ENCODE results near the gene NCDN. TPM values are rescaled to one million over a fixed set of nuclear protein-coding genes. Genes with fewer than 3 reads are reported as not detected.

Gene NCDN
- total and polyA plus RNA-seq, 3 experiments from 2014 or later = 15.7 to 50.4 (median 49.0) TPM

GRCh38 chr1:35565742-35566133 is 8.1 kb downstream of the NCDN start:
- Histone ChIP-seq H3K9me3 (ENCODE audit: low read length) (no peaks in the 10 kb centered on the region), H3K27me3 (ENCODE audit: insufficient read depth, low read length, poor library complexity, severe bottlenecking) (no peaks in the 10 kb centered on the region), H3K4me1 (ENCODE audit: insufficient read depth, low read length) (peaks cover 3% of the 10 kb centered on the region), H3K4me3 (ENCODE audit: low read length) (no peak overlapping the region), H3K27ac (ENCODE audit: low read depth, low read length) (no peak overlapping the region), H3K36me3 (ENCODE audit: insufficient read depth, low read length) (no peaks in the 10 kb centered on the region)
- Mint-ChIP-seq H3K4me3 (no peak overlapping the region), H3K4me1 (peaks cover 15 to 35% (median 25%) of the 10 kb centered on the region in 3 donors), H3K9me3 (no peaks in the 10 kb centered on the region), H3K36me3 (peaks cover 0 to 43% (median 5%) of the 10 kb centered on the region in 3 donors), H3K27me3 (no peaks in the 10 kb centered on the region), H3K27ac (no peak overlapping the region)
- ChIA-PET POLR2A (no interaction called here), CTCF (interaction anchor here (1.2 to 4.1 kb wide), 14 partner anchors 12 to 209 kb away, joined by 3 to 110 read pairs (median 5); partner anchors contain the start of gene CLSPN)
- DNase-seq = no peak

- Mint-ChIP-seq H3K36me3 (peaks cover 0 to 24% (median 5%) of the 10 kb centered on the region in 3 donors), H3K9me3 (no peaks in the 10 kb centered on the region), H3K4me1 (peaks cover 10 to 23% (median 16%) of the 10 kb centered on the region in 3 donors), H3K4me3 (no peak overlapping the region), H3K27ac (no peak overlapping the region), H3K27me3 (no peaks in the 10 kb centered on the region)
- no peak overlapping the region for H3K4me3 ChIP-seq (ENCODE audit: low read length)
- H3K4me1 ChIP-seq (ENCODE audit: insufficient read depth, low read length) = peaks cover 3% of the 10 kb centered on the region
- no peaks in the 10 kb centered on the region for H3K9me3 ChIP-seq (ENCODE audit: low read length)
- ChIA-PET POLR2A (interaction anchor here (1.2 to 1.4 kb wide), 2 partner anchors 10 to 147 kb away, joined by 3 to 4 read pairs; no protein-coding TSS in a partner anchor), CTCF (interaction anchor here (0.8 to 4.1 kb wide), 25 partner anchors 9 to 212 kb away, joined by 3 to 110 read pairs (median 4); partner anchors contain the start of genes CLSPN, KIAA0319L and NCDN)
- peak in 1 of 5 donors; percentile 7 for DNase-seq
- H3K27ac ChIP-seq (ENCODE audit: low read depth, low read length) = no peak overlapping the region
- H3K27me3 ChIP-seq (ENCODE audit: insufficient read depth, low read length, poor library complexity, severe bottlenecking) = no peaks in the 10 kb centered on the region
- H3K36me3 ChIP-seq (ENCODE audit: insufficient read depth, low read length) = no peaks in the 10 kb centered on the region
Observed at GRCh38 chr1:35567947-35568558, 10.5 kb downstream of the NCDN start.

- no peaks in the 10 kb centered on the region for H3K27me3 Mint-ChIP-seq
- H3K9me3 ChIP-seq (ENCODE audit: low read length) = no peaks in the 10 kb centered on the region
- H3K4me1 Mint-ChIP-seq = peaks cover 10 to 19% (median 16%) of the 10 kb centered on the region in 3 donors
- CTCF ChIA-PET = interaction anchor here (0.8 to 2.2 kb wide), 29 partner anchors 9 to 211 kb away, joined by 3 to 35 read pairs (median 4); partner anchors contain the start of genes CLSPN, KIAA0319L and NCDN
- H3K4me3 Mint-ChIP-seq = no peak overlapping the region
- H3K4me3 ChIP-seq (ENCODE audit: low read length) = no peak overlapping the region
- H3K9me3 Mint-ChIP-seq = no peaks in the 10 kb centered on the region
- no peaks in the 10 kb centered on the region for H3K36me3 ChIP-seq (ENCODE audit: insufficient read depth, low read length)
- peak overlapping the region in 2 of 8 donors; percentile 21 to 40 for H3K27ac Mint-ChIP-seq
- H3K4me1 ChIP-seq (ENCODE audit: insufficient read depth, low read length) = peaks cover 3% of the 10 kb centered on the region
- H3K36me3 Mint-ChIP-seq = peaks cover 0 to 19% (median 5%) of the 10 kb centered on the region in 3 donors
- H3K27me3 ChIP-seq (ENCODE audit: insufficient read depth, low read length, poor library complexity, severe bottlenecking) = no peaks in the 10 kb centered on the region
- H3K27ac ChIP-seq (ENCODE audit: low read depth, low read length) = no peak overlapping the region
- peak; percentile 44 to 75 (median 54) for DNase-seq
- POLR2A ChIA-PET = interaction anchor here (1.2 to 1.4 kb wide), 2 partner anchors 9 to 146 kb away, joined by 3 to 4 read pairs; no protein-coding TSS in a partner anchor
Observed at GRCh38 chr1:35568975-35569395, 11.4 kb downstream of the NCDN start.

- Mint-ChIP-seq H3K27ac (peak overlapping the region in 2 of 8 donors; percentile 4 to 39), H3K4me1 (peaks cover 3 to 11% (median 8%) of the 10 kb centered on the region in 3 donors), H3K9me3 (no peaks in the 10 kb centered on the region), H3K4me3 (no peak overlapping the region), H3K27me3 (no peaks in the 10 kb centered on the region), H3K36me3 (peaks cover 0 to 10% (median 1%) of the 10 kb centered on the region in 3 donors)
- DNase-seq = no peak
- CTCF ChIA-PET = interaction anchor here (1.9 to 2.3 kb wide), 2 partner anchors 118 to 119 kb away, joined by 4 to 9 read pairs; no protein-coding TSS in a partner anchor
- Histone ChIP-seq H3K9me3 (ENCODE audit: low read length) (no peaks in the 10 kb centered on the region), H3K27ac (ENCODE audit: low read depth, low read length) (no peak overlapping the region), H3K27me3 (ENCODE audit: insufficient read depth, low read length, poor library complexity, severe bottlenecking) (no peaks in the 10 kb centered on the region), H3K4me1 (ENCODE audit: insufficient read depth, low read length) (peaks cover 3% of the 10 kb centered on the region), H3K36me3 (ENCODE audit: insufficient read depth, low read length) (no peaks in the 10 kb centered on the region), H3K4me3 (ENCODE audit: low read length) (no peak overlapping the region)
- POLR2A ChIA-PET = no interaction called here
Observed at GRCh38 chr1:35569936-35570335, 12.3 kb downstream of the NCDN start.

GRCh38 chr1:35570589-35571137 is 13.1 kb downstream of the NCDN start:
- H3K27me3 ChIP-seq (ENCODE audit: insufficient read depth, low read length, poor library complexity, severe bottlenecking) = no peaks in the 10 kb centered on the region
- H3K27ac Mint-ChIP-seq = no peak overlapping the region
- no peak overlapping the region for H3K4me3 ChIP-seq (ENCODE audit: low read length)
- no peaks in the 10 kb centered on the region for H3K9me3 Mint-ChIP-seq
- no peaks in the 10 kb centered on the region for H3K9me3 ChIP-seq (ENCODE audit: low read length)
- peak in 1 of 5 donors; percentile 24 for DNase-seq
- POLR2A ChIA-PET = interaction anchor here (0.6 kb wide), 1 partner anchor 59 kb away, joined by 4 read pairs; no protein-coding TSS in a partner anchor
- H3K4me1 Mint-ChIP-seq = peaks cover 8 to 15% (median 13%) of the 10 kb centered on the region in 3 donors
- H3K36me3 ChIP-seq (ENCODE audit: insufficient read depth, low read length) = no peaks in the 10 kb centered on the region
- H3K4me1 ChIP-seq (ENCODE audit: insufficient read depth, low read length) = peaks cover 3% of the 10 kb centered on the region
- CTCF ChIA-PET = interaction anchor here (1.3 to 3.8 kb wide), 6 partner anchors 9 to 205 kb away, joined by 3 to 25 read pairs (median 7); no protein-coding TSS in a partner anchor
- no peaks in the 10 kb centered on the region for H3K27me3 Mint-ChIP-seq
- no peak overlapping the region for H3K27ac ChIP-seq (ENCODE audit: low read depth, low read length)
- peaks cover 0 to 10% (median 1%) of the 10 kb centered on the region in 3 donors for H3K36me3 Mint-ChIP-seq
- H3K4me3 Mint-ChIP-seq = no peak overlapping the region

- Histone ChIP-seq H3K4me3 (ENCODE audit: low read length) (no peak overlapping the region), H3K27ac (ENCODE audit: low read depth, low read length) (no peak overlapping the region), H3K9me3 (ENCODE audit: low read length) (no peaks in the 10 kb centered on the region), H3K4me1 (ENCODE audit: insufficient read depth, low read length) (peaks cover 8% of the 10 kb centered on the region), H3K36me3 (ENCODE audit: insufficient read depth, low read length) (no peaks in the 10 kb centered on the region), H3K27me3 (ENCODE audit: insufficient read depth, low read length, poor library complexity, severe bottlenecking) (no peaks in the 10 kb centered on the region)
- no peaks in the 10 kb centered on the region for H3K27me3 Mint-ChIP-seq
- H3K27ac Mint-ChIP-seq = peak overlapping the region in 1 of 8 donors; percentile 34
- POLR2A ChIA-PET = interaction anchor here (0.6 kb wide), 1 partner anchor 59 kb away, joined by 4 read pairs; no protein-coding TSS in a partner anchor
- peaks cover 13 to 21% (median 19%) of the 10 kb centered on the region in 3 donors for H3K4me1 Mint-ChIP-seq
- peak overlapping the region in 1 of 7 donors; percentile 43 for H3K4me3 Mint-ChIP-seq
- peaks cover 0 to 7% (median 1%) of the 10 kb centered on the region in 3 donors for H3K36me3 Mint-ChIP-seq
- no peaks in the 10 kb centered on the region for H3K9me3 Mint-ChIP-seq
- peak in 1 of 5 donors; percentile 23 for DNase-seq
- CTCF ChIA-PET = interaction anchor here (0.9 to 3.8 kb wide), 8 partner anchors 9 to 204 kb away, joined by 3 to 25 read pairs (median 5); no protein-coding TSS in a partner anchor
Observed at GRCh38 chr1:35571263-35571662, 13.7 kb downstream of the NCDN start.

- CTCF ChIA-PET = interaction anchor here (0.8 to 3.8 kb wide), 8 partner anchors 10 to 203 kb away, joined by 3 to 25 read pairs (median 5); no protein-coding TSS in a partner anchor
- Histone ChIP-seq H3K27me3 (ENCODE audit: insufficient read depth, low read length, poor library complexity, severe bottlenecking) (no peaks in the 10 kb centered on the region), H3K27ac (ENCODE audit: low read depth, low read length) (no peak overlapping the region), H3K4me3 (ENCODE audit: low read length) (no peak overlapping the region), H3K36me3 (ENCODE audit: insufficient read depth, low read length) (no peaks in the 10 kb centered on the region), H3K9me3 (ENCODE audit: low read length) (no peaks in the 10 kb centered on the region), H3K4me1 (ENCODE audit: insufficient read depth, low read length) (peaks cover 11% of the 10 kb centered on the region)
- Mint-ChIP-seq H3K27ac (peak overlapping the region in 3 of 8 donors; percentile 28 to 58 (median 51)), H3K9me3 (no peaks in the 10 kb centered on the region), H3K4me1 (peaks cover 16 to 28% (median 23%) of the 10 kb centered on the region in 3 donors), H3K36me3 (peaks cover 0 to 1% (median 0%) of the 10 kb centered on the region in 3 donors), H3K4me3 (no peak overlapping the region), H3K27me3 (no peaks in the 10 kb centered on the region)
- POLR2A ChIA-PET = interaction anchor here (1.6 kb wide), 1 partner anchor 15 kb away, joined by 5 read pairs; the partner anchor contains the start of genes KIAA0319L and NCDN
- DNase-seq = peak in 1 of 5 donors; percentile 4
Observed at GRCh38 chr1:35572296-35572695, 14.7 kb downstream of the NCDN start.

Data from CD8-positive, alpha-beta memory T cell (primary cell).